Glutamatergic neuron (in vitro differentiated cells): ENCODE results near the gene BRMS1. TPM values are rescaled to one million over a fixed set of nuclear protein-coding genes. Genes with fewer than 3 reads are reported as not detected.

Experiments
- DNase-seq: peaks from one replicate; pipeline ENCODE4 v3.0.0; 2022
- H3K27ac Mint-ChIP-seq: one replicate; pipeline ENCODE4 v1.8.0; 2020; ENCODE audit warnings: mild to moderate bottlenecking, mixed read lengths, inconsistent platforms; ENCODE audit not compliant: unreplicated experiment
- H3K27me3 Mint-ChIP-seq: one replicate; pipeline ENCODE4 v1.8.0; 2020; ENCODE audit warnings: mild to moderate bottlenecking, moderate library complexity, mixed read lengths, inconsistent platforms; ENCODE audit not compliant: unreplicated experiment
- H3K36me3 Mint-ChIP-seq: one replicate; pipeline ENCODE4 v1.8.0; 2020; ENCODE audit warnings: mild to moderate bottlenecking, mixed read lengths, inconsistent platforms; ENCODE audit not compliant: unreplicated experiment
- H3K4me1 Mint-ChIP-seq: one replicate; pipeline ENCODE4 v1.8.0; 2020; ENCODE audit warnings: mild to moderate bottlenecking, low read depth, mixed read lengths, inconsistent platforms; ENCODE audit not compliant: unreplicated experiment
- H3K4me3 Mint-ChIP-seq: one replicate; pipeline ENCODE4 v1.8.0; 2020; ENCODE audit warnings: mild to moderate bottlenecking, mixed read lengths, inconsistent platforms; ENCODE audit not compliant: unreplicated experiment
- H3K9me3 Mint-ChIP-seq: one replicate; pipeline ENCODE4 v1.8.0; 2020; ENCODE audit warnings: mild to moderate bottlenecking, moderate library complexity, mixed read lengths, inconsistent platforms; ENCODE audit not compliant: unreplicated experiment
- total RNA-seq: library from RNA; stranded (reverse); fragmentation: NEBNext Ultra II Directional; extraction: Animal tissue kit (Norgen Biotek cat#: 25700); gene quantifications from one replicate; pipeline ENCODE4 v1.2.1, GENCODE V29; 2021; ENCODE audit not compliant: unreplicated experiment
- TF ChIP-seq, protein P1 (sequence below): fragments of 200-600 bp; sonication (generic); IDR thresholded peaks from one replicate; pipeline ENCODE4 v1.5.0; 2021; ENCODE audit not compliant: partially characterized antibody, unreplicated experiment

BRMS1 gene
- total RNA-seq, 1 donor from 2014 or later: 44.0 TPM

GRCh38 chr11:66310324-66310723 lies 34.6 kb downstream of the BRMS1 start:
- peaks cover 30% of the 10 kb centered on the region for H3K4me1 Mint-ChIP-seq
- peaks cover 12% of the 10 kb centered on the region for H3K27me3 Mint-ChIP-seq
- no peak for DNase-seq
- TF ChIP-seq, protein P1, sequence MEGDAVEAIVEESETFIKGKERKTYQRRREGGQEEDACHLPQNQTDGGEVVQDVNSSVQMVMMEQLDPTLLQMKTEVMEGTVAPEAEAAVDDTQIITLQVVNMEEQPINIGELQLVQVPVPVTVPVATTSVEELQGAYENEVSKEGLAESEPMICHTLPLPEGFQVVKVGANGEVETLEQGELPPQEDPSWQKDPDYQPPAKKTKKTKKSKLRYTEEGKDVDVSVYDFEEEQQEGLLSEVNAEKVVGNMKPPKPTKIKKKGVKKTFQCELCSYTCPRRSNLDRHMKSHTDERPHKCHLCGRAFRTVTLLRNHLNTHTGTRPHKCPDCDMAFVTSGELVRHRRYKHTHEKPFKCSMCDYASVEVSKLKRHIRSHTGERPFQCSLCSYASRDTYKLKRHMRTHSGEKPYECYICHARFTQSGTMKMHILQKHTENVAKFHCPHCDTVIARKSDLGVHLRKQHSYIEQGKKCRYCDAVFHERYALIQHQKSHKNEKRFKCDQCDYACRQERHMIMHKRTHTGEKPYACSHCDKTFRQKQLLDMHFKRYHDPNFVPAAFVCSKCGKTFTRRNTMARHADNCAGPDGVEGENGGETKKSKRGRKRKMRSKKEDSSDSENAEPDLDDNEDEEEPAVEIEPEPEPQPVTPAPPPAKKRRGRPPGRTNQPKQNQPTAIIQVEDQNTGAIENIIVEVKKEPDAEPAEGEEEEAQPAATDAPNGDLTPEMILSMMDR: no peak
- peaks cover 10% of the 10 kb centered on the region for H3K9me3 Mint-ChIP-seq
- no peak overlapping the region for H3K27ac Mint-ChIP-seq
- H3K4me3 Mint-ChIP-seq: peak overlapping the region; percentile 30
- no peaks in the 10 kb centered on the region for H3K36me3 Mint-ChIP-seq

GRCh38 chr11:66309475-66309874 lies 35.4 kb downstream of the BRMS1 start:
- Mint-ChIP-seq H3K4me3 (peak overlapping the region; percentile 30), H3K9me3 (peaks cover 7% of the 10 kb centered on the region), H3K4me1 (peaks cover 26% of the 10 kb centered on the region), H3K27me3 (peaks cover 10% of the 10 kb centered on the region), H3K36me3 (no peaks in the 10 kb centered on the region), H3K27ac (peak overlapping the region; percentile 84)
- TF ChIP-seq, protein P1: no peak
- DNase-seq: no peak

DNA sequence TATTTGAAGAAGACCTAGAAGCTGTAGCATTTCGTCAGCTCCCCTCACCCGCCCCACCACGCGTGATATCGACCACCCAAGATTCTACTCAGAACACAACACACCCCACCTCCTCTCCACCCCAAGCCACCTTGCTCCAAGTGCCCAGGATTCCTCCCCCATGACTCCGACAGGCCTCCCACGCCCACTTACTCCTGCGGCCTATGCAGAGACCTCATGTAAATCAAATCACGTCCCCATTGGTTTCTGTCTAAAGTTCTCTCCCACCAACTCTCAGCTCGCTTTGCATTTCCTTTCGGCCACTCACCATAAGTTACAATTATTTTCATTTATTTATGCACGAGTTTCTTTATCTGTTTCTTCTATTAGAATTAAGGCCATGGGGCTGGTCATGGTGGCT lies 42.2 kb downstream of the BRMS1 start:
- H3K36me3 Mint-ChIP-seq: no peaks in the 10 kb centered on the region
- TF ChIP-seq, protein P1: no peak
- no peaks in the 10 kb centered on the region for H3K4me1 Mint-ChIP-seq
- peak overlapping the region; percentile 23 for H3K27ac Mint-ChIP-seq
- DNase-seq: no peak
- no peak overlapping the region for H3K4me3 Mint-ChIP-seq
- H3K27me3 Mint-ChIP-seq: peaks cover under 1% of the 10 kb centered on the region
- H3K9me3 Mint-ChIP-seq: no peaks in the 10 kb centered on the region

GRCh38 chr11:66299186-66299585 lies 45.7 kb downstream of the BRMS1 start:
- no peak for DNase-seq
- no peak overlapping the region for H3K4me3 Mint-ChIP-seq
- H3K27ac Mint-ChIP-seq: no peak overlapping the region
- H3K9me3 Mint-ChIP-seq: peaks cover 3% of the 10 kb centered on the region
- peaks cover 5% of the 10 kb centered on the region for H3K27me3 Mint-ChIP-seq
- no peaks in the 10 kb centered on the region for H3K4me1 Mint-ChIP-seq
- no peaks in the 10 kb centered on the region for H3K36me3 Mint-ChIP-seq
- TF ChIP-seq, protein P1: no peak

- no peak overlapping the region for H3K4me3 Mint-ChIP-seq
- TF ChIP-seq, protein P1: no peak
- H3K36me3 Mint-ChIP-seq: no peaks in the 10 kb centered on the region
- H3K27ac Mint-ChIP-seq: no peak overlapping the region
- peaks cover 10% of the 10 kb centered on the region for H3K9me3 Mint-ChIP-seq
- peaks cover 8% of the 10 kb centered on the region for H3K4me1 Mint-ChIP-seq
- H3K27me3 Mint-ChIP-seq: peaks cover 7% of the 10 kb centered on the region
- no peak for DNase-seq
Observed at GRCh38 chr11:66297610-66298009, 47.3 kb downstream of the BRMS1 start.
